GM12864 (cell line): ENCODE measurements around the gene CCL25.

Experiments used
- DNase-seq: peaks from one replicate; pipeline ENCODE4 v3.0.0-alpha.2; 2011; ENCODE audit warnings: low read depth
- H3K4me3 ChIP-seq: 2 replicates; pipeline ENCODE4 v1.5.1; 2011; ENCODE audit warnings: mild to moderate bottlenecking, low read depth, low read length, control low read depth
- CTCF ChIP-seq: IDR thresholded peaks from 2 replicates; pipeline ENCODE4 v1.5.1; 2011; ENCODE audit warnings: low read depth, mild to moderate bottlenecking, moderate library complexity, low read length, control low read depth, inconsistent platforms; ENCODE audit errors: missing control alignments

Gene CCL25

GRCh38 chr19:8045872-8046568 is 6.5 kb upstream of the CCL25 start:
- no peak for DNase-seq

GRCh38 chr19:8046569-8047165 is 5.9 kb upstream of the CCL25 start:
- peak; percentile 21 for DNase-seq
- no peak overlapping the region for H3K4me3 ChIP-seq

More at GRCh38 chr19:8045872-8046568, 6.5 kb upstream of the CCL25 start:
- no peak overlapping the region for H3K4me3 ChIP-seq
- no peak for TF ChIP-seq CTCF

GRCh38 chr19:8050274-8051096 is 2.1 kb upstream of the CCL25 start:
- DNase-seq: peak; percentile 97
- peak overlapping the region; percentile 52 for H3K4me3 ChIP-seq
- TF ChIP-seq CTCF: no peak

More at GRCh38 chr19:8046569-8047165, 5.9 kb upstream of the CCL25 start:
- TF ChIP-seq CTCF: no peak

GRCh38 chr19:8054169-8054568 is 1.6 kb downstream of the CCL25 start:
- TF ChIP-seq CTCF: no peak
- DNase-seq: no peak
- H3K4me3 ChIP-seq: no peak overlapping the region

GRCh38 chr19:8056533-8056932 is 4.0 kb downstream of the CCL25 start:
- TF ChIP-seq CTCF: no peak
- no peak for DNase-seq
- H3K4me3 ChIP-seq: no peak overlapping the region

- no peak for DNase-seq
- no peak overlapping the region for H3K4me3 ChIP-seq
- TF ChIP-seq CTCF: no peak
Measured at GRCh38 chr19:8057545-8058270, 5.1 kb downstream of the CCL25 start.
